GM23338 (cell line): ENCODE measurements around the gene TECTA. TPM values are rescaled to one million over a fixed set of nuclear protein-coding genes. Genes with fewer than 3 reads are reported as not detected.

ENCODE experiments used
- ATAC-seq: fragments of 200-7000 bp; cut with Tn5 transposase; 3 replicates; pipeline ENCODE4 v1.9.1; 2020
- DNase-seq: peaks from one replicate; pipeline ENCODE4 v3.0.0-alpha.2; 2015; ENCODE audit warnings: low spot score
- H2AFZ ChIP-seq: fragments of 200-600 bp; sonication (generic); 2 replicates; pipeline ENCODE4 v1.8.0; 2016; ENCODE audit warnings: antibody characterized with exemption, mild to moderate bottlenecking, moderate library complexity
- H3F3A ChIP-seq: fragments of 200-600 bp; sonication (generic); replicated peaks from 2 replicates; pipeline ENCODE4 v1.8.0; 2017; ENCODE audit warnings: antibody characterized with exemption, mixed run types, low read depth
- H3K27ac ChIP-seq: fragments of 200-600 bp; sonication (generic); 2 replicates; pipeline ENCODE4 v1.6.1; 2016; ENCODE audit warnings: low read depth
- H3K27me3 ChIP-seq: fragments of 200-600 bp; sonication (generic); 2 replicates; pipeline ENCODE4 v1.8.0; 2016; ENCODE audit warnings: mild to moderate bottlenecking, mixed run types, moderate library complexity; ENCODE audit not compliant: insufficient read depth
- H3K36me3 ChIP-seq: fragments of 200-600 bp; sonication (generic); 2 replicates; pipeline ENCODE4 v1.8.0; 2016; ENCODE audit warnings: mild to moderate bottlenecking; ENCODE audit not compliant: insufficient read depth
- H3K4me1 ChIP-seq: fragments of 200-600 bp; sonication (generic); 2 replicates; pipeline ENCODE4 v1.8.0; 2016; ENCODE audit warnings: mild to moderate bottlenecking, moderate library complexity; ENCODE audit not compliant: insufficient read depth
- H3K4me2 ChIP-seq: fragments of 200-600 bp; sonication (generic); 2 replicates; pipeline ENCODE4 v1.7.1; 2017; ENCODE audit warnings: mixed run types
- H3K4me3 ChIP-seq: fragments of 200-600 bp; sonication (generic); 2 replicates; pipeline ENCODE4 v1.6.1; 2016; ENCODE audit warnings: mixed run types
- H3K79me2 ChIP-seq: fragments of 200-600 bp; sonication (generic); replicated peaks from 2 replicates; pipeline ENCODE4 v1.8.0; 2017; ENCODE audit warnings: mild to moderate bottlenecking; ENCODE audit not compliant: insufficient read depth
- H3K9me2 ChIP-seq: fragments of 200-600 bp; sonication (generic); 2 replicates; pipeline ENCODE4 v1.8.0; 2017; ENCODE audit not compliant: insufficient read depth
- H4K20me1 ChIP-seq: fragments of 200-600 bp; sonication (generic); replicated peaks from 2 replicates; pipeline ENCODE4 v1.8.0; 2017; ENCODE audit warnings: mild to moderate bottlenecking; ENCODE audit not compliant: insufficient read depth
- H3K27ac Mint-ChIP-seq: 2 replicates; pipeline ENCODE4 v1.8.0; 2020; ENCODE audit warnings: inconsistent platforms, mild to moderate bottlenecking, moderate library complexity, mixed read lengths
- H3K27me3 Mint-ChIP-seq: 3 replicates; pipeline ENCODE4 v1.8.0; 2022; ENCODE audit warnings: low read depth, mild to moderate bottlenecking, moderate library complexity, mixed read lengths, inconsistent platforms; ENCODE audit not compliant: insufficient read depth, poor library complexity
- H3K36me3 Mint-ChIP-seq: 3 replicates; pipeline ENCODE4 v1.8.0; 2021; ENCODE audit warnings: low read depth, mild to moderate bottlenecking, inconsistent platforms, moderate library complexity, mixed read lengths
- H3K4me1 Mint-ChIP-seq: 3 replicates; pipeline ENCODE4 v1.8.0; 2020; ENCODE audit warnings: mild to moderate bottlenecking, inconsistent platforms, mixed read lengths
- H3K4me3 Mint-ChIP-seq: 3 replicates; pipeline ENCODE4 v1.8.0; 2021; ENCODE audit warnings: moderate library complexity, mild to moderate bottlenecking, inconsistent platforms, mixed read lengths
- H3K9me3 Mint-ChIP-seq: 3 replicates; pipeline ENCODE4 v1.8.0; 2020; ENCODE audit warnings: moderate library complexity, mild to moderate bottlenecking, inconsistent platforms, mixed read lengths
- CREB1 ChIP-seq: fragments of 250-450 bp; sonication (Bioruptor Pico); IDR thresholded peaks from 2 replicates; pipeline ENCODE4 v1.5.0; 2020; ENCODE audit warnings: low read depth, mild to moderate bottlenecking, moderate library complexity
- CTCF ChIP-seq, 2 experiments: fragments of 200-600 bp in 1 of 2; sonication (generic) in 1 of 2; conservative IDR thresholded peaks; 2 replicates each; pipeline versions ENCODE4 v1.5.1 to v1.6.1; 2016 to 2017; ENCODE audit warnings: antibody characterized with exemption in 2 of 2, low read depth in 2 of 2, mild to moderate bottlenecking in 2 of 2, moderate library complexity in 1 of 2
- ETS1 ChIP-seq: IDR thresholded peaks from 2 replicates; pipeline ENCODE4 v1.6.1; 2016; ENCODE audit warnings: antibody characterized with exemption
- EZH2 ChIP-seq: fragments of 200-600 bp; sonication (generic); IDR thresholded peaks from one replicate; pipeline ENCODE4 v1.8.0; 2017; ENCODE audit warnings: antibody characterized with exemption, mild to moderate bottlenecking, low read depth; ENCODE audit not compliant: unreplicated experiment
- EZH2phosphoT487 ChIP-seq: fragments of 200-600 bp; sonication (generic); IDR thresholded peaks from one replicate; pipeline ENCODE4 v1.8.1; 2018; ENCODE audit warnings: antibody characterized with exemption; ENCODE audit not compliant: unreplicated experiment
- JUNB ChIP-seq: IDR thresholded peaks from one replicate; pipeline ENCODE4 v1.6.1; 2016; ENCODE audit warnings: antibody characterized with exemption; ENCODE audit not compliant: unreplicated experiment
- NANOG ChIP-seq: IDR thresholded peaks from 2 replicates; pipeline ENCODE4 v1.6.1; 2016; ENCODE audit warnings: antibody characterized with exemption, borderline replicate concordance
- POLR2AphosphoS5 ChIP-seq: IDR thresholded peaks from 2 replicates; pipeline ENCODE4 v1.6.1; 2016; ENCODE audit warnings: antibody characterized with exemption, low read depth
- REST ChIP-seq: IDR thresholded peaks from one replicate; pipeline ENCODE4 v1.6.1; 2018; ENCODE audit warnings: antibody characterized with exemption; ENCODE audit not compliant: unreplicated experiment
- STAT1 ChIP-seq: IDR thresholded peaks from one replicate; pipeline ENCODE4 v1.6.1; 2016; ENCODE audit warnings: antibody characterized with exemption; ENCODE audit not compliant: unreplicated experiment
- ZNF114 ChIP-seq: fragments of 250-450 bp; sonication (Bioruptor Pico); IDR thresholded peaks from 2 replicates; pipeline ENCODE4 v1.5.0; 2020; ENCODE audit warnings: mild to moderate bottlenecking, moderate library complexity
- ZNF331 ChIP-seq: fragments of 250-450 bp; sonication (Bioruptor Pico); IDR thresholded peaks from 2 replicates; pipeline ENCODE4 v1.5.0; 2020; ENCODE audit warnings: low read depth, mild to moderate bottlenecking, moderate library complexity
- ZNF462 ChIP-seq: fragments of 250-450 bp; sonication (Bioruptor Pico); IDR thresholded peaks from 2 replicates; pipeline ENCODE4 v1.5.0; 2020; ENCODE audit warnings: mild to moderate bottlenecking, moderate library complexity
- polyA plus RNA-seq: library from polyadenylated mRNA; unstranded; fragments of >200 nt; fragmentation: Nextera tagmentation; extraction: Ambion mirVana; gene quantifications from 2 replicates; pipeline ENCODE4 v1.2.1, GENCODE V29; 2016
- total RNA-seq: library from RNA; depleted of rRNA; stranded (reverse); fragments of >200 nt; shearing (Covaris generic); gene quantifications from 2 replicates; pipeline ENCODE4 v1.2.3, GENCODE V29; 2014

Gene TECTA
- total and polyA plus RNA-seq, 2 experiments from 2014 or later, result 0.34 to 0.69 TPM

- H2AFZ ChIP-seq, result no peak overlapping the region
- Mint-ChIP-seq H3K4me1 (peaks cover 14% of the 10 kb centered on the region), H3K9me3 (peaks cover 4% of the 10 kb centered on the region; the same call in 1 of the 3 replicates), H3K27ac (no peak overlapping the region), H3K27me3 (no peaks in the 10 kb centered on the region), H3K4me3 (no peak overlapping the region), H3K36me3 (peaks cover 41% of the 10 kb centered on the region)
- DNase-seq (no peak), ATAC-seq (no peak)
- H3F3A ChIP-seq, result no peaks in the 10 kb centered on the region
- H3K27ac ChIP-seq, result no peak overlapping the region
- H3K4me2 ChIP-seq, result no peak overlapping the region
- no peaks in the 10 kb centered on the region for H3K79me2 ChIP-seq
- H3K27me3 ChIP-seq, result no peaks in the 10 kb centered on the region
- peaks cover 3% of the 10 kb centered on the region; the same call in 1 of the 2 replicates for H3K36me3 ChIP-seq
- H4K20me1 ChIP-seq, result no peaks in the 10 kb centered on the region
- H3K4me3 ChIP-seq, result no peak overlapping the region
- H3K9me2 ChIP-seq, result no peaks in the 10 kb centered on the region
- peaks cover 12% of the 10 kb centered on the region for H3K4me1 ChIP-seq
- no peak for TF ChIP-seq ZNF462 (CRISPR knock-in tag)
- TF ChIP-seq ZNF114 (CRISPR knock-in tag), result no peak
- no peak for TF ChIP-seq JUNB
- TF ChIP-seq ETS1, result no peak
- TF ChIP-seq EZH2, result no peak
- no peak for TF ChIP-seq POLR2AphosphoS5
- no peak for TF ChIP-seq REST
- no peak for TF ChIP-seq CREB1 (CRISPR knock-in tag)
- TF ChIP-seq CTCF (conservative IDR thresholded peaks at IDR 0.05; ENCODE audit: low read depth in 2 of 2), result no peak
- TF ChIP-seq ZNF331 (CRISPR knock-in tag), result no peak
- no peak for TF ChIP-seq STAT1
- TF ChIP-seq EZH2phosphoT487, result no peak
- no peak for TF ChIP-seq NANOG
Measured at GRCh38 chr11:121068787-121069186, 32.3 kb upstream of the TECTA start.
